Heart left ventricle (tissue), 13 donors: ENCODE data around the gene ZNF766.

Source experiments
- POLR2A ChIP-seq, 2 donors: fragments of 450-650 bp; IDR thresholded peaks; one replicate each; pipeline ENCODE4 v1.6.1; 2017; ENCODE audit warnings: antibody characterized with exemption in 2 of 2, mild to moderate bottlenecking in 2 of 2, moderate library complexity in 2 of 2
- TF ChIP-seq, protein P1 (sequence below), 12 donors: fragments of 200-600 bp; sonication (generic) in 4 of 12; IDR thresholded peaks; one replicate each; pipeline versions ENCODE4 v1.5.0 to v1.8.0; 2018 to 2022; ENCODE audit warnings: antibody characterized with exemption in 12 of 12, mild to moderate bottlenecking in 5 of 12
- donor health status: ischemic (EF 13 %, LVEDD 7.1; RV severe dilation, severe dysfunction).
- donor health status: DM: no; HTN: yes; CAD: no.
- donor health status: DM: no; HTN: no; CAD: no.
- donor health status: ischemic (EF 25% LVEDD 6.9; RV normal size, moderate dysfunction).
- donor health status: ischemic (EF 25% LVEDD 5.7; RV mildly dilated, moderate dysfunction).
- donor health status: ischemic (EF 35%, LVEDD 5.7; RV mildly dilated, moderate dysfunction).
- donor health status: nonischemic (EF 11% LVEDD 7.7; RV severe dilation, severe dysfunction).
- donor health status: DM: yes; HTN: yes; CAD: no.
- donor health status: PGD.
- donor health status: ischemic (EF 29% LVEDD 5.4; RV normal size, mild dysfunction).
- donor health status: nonischemic (EF 23%, LVEDD 6.1; RV moderate dilation, normal function).

DNA sequence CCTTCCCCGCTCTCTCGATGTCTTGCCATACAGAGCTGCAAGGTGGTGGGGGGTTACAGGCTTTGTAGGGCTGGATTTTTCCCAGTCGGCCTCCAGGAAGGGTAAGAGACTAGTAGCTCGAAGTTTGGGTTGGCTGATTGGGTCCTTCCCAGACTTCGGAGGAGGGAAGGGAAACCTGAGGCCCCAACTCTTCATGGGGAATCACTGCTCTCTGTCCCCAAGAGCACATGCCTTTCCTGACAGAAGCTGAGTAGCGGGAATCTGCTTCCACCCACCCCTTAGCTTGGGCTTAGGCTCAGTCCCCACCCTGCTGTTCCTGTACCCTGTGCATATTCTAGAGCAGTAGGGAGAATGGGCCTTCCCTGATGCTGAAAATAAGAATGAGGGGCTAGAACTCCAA lies 39.9 kb upstream of the ZNF766 start:
- no peak for TF ChIP-seq POLR2A (IDR thresholded peaks at IDR 0.05)
- TF ChIP-seq, protein P1, sequence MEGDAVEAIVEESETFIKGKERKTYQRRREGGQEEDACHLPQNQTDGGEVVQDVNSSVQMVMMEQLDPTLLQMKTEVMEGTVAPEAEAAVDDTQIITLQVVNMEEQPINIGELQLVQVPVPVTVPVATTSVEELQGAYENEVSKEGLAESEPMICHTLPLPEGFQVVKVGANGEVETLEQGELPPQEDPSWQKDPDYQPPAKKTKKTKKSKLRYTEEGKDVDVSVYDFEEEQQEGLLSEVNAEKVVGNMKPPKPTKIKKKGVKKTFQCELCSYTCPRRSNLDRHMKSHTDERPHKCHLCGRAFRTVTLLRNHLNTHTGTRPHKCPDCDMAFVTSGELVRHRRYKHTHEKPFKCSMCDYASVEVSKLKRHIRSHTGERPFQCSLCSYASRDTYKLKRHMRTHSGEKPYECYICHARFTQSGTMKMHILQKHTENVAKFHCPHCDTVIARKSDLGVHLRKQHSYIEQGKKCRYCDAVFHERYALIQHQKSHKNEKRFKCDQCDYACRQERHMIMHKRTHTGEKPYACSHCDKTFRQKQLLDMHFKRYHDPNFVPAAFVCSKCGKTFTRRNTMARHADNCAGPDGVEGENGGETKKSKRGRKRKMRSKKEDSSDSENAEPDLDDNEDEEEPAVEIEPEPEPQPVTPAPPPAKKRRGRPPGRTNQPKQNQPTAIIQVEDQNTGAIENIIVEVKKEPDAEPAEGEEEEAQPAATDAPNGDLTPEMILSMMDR (IDR thresholded peaks at IDR 0.05) = no peak
